ENCODE measurements around the gene BCL3.

GRCh38 chr19:44734357-44734756 lies 14.2 kb upstream of the BCL3 start:
- no peak for TF ChIP-seq CTCF (IDR thresholded peaks at IDR 0.05)
- TF ChIP-seq POLR2A (IDR thresholded peaks at IDR 0.05), result no peak
- no peak for TF ChIP-seq POLR2AphosphoS5 (IDR thresholded peaks at IDR 0.05)

Measured in transverse colon (tissue), 4 donors.